H1 (cell line): Measurements from ENCODE around the gene SLC35G6. TPM values are rescaled to one million over a fixed set of nuclear protein-coding genes. Genes with fewer than 3 reads are reported as not detected.

Experiments
- CTCF ChIA-PET: fragments of 300-600 bp; sonication (Branson Sonifier 250); formaldehyde crosslinking; loops from one replicate; lab custom pipeline; 2021; ENCODE audit not compliant: partially characterized antibody; lab: Charles Lee
- POLR2A ChIA-PET: fragments of 300-600 bp; sonication (Branson Sonifier 250); formaldehyde crosslinking; loops from one replicate; lab custom pipeline; 2021; ENCODE audit warnings: inconsistent platforms; ENCODE audit not compliant: partially characterized antibody; lab: Charles Lee
- DNase-seq, 2 experiments: peaks; one replicate each; pipeline versions ENCODE4 v3.0.0 to v3.0.0-alpha.2; 2010 to 2022; ENCODE audit warnings: low spot score in 2 of 2, low read depth in 1 of 2, mixed read lengths in 1 of 2
- FAIRE-seq: peaks from 2 replicates; lab custom pipeline; 2011; peaks lifted over from hg19 to GRCh38; lab: Jason Lieb, UNC
- H2AFZ ChIP-seq: 2 replicates; pipeline ENCODE4 v1.8.1; 2012; ENCODE audit warnings: low read length, inconsistent platforms
- H2AK5ac ChIP-seq: 2 replicates; pipeline ENCODE4 v1.6.1; 2013; ENCODE audit warnings: low read depth, low read length
- H2BK120ac ChIP-seq: replicated peaks from 2 replicates; pipeline ENCODE3; 2013; ENCODE audit warnings: low read depth, low read length, inconsistent platforms
- H2BK12ac ChIP-seq: 2 replicates; pipeline ENCODE4 v1.6.1; 2013; ENCODE audit warnings: low read depth, low read length
- H2BK15ac ChIP-seq: 2 replicates; pipeline ENCODE4 v1.6.1; 2013; ENCODE audit warnings: low read length
- H2BK20ac ChIP-seq: 2 replicates; pipeline ENCODE4 v1.6.1; 2013; ENCODE audit warnings: low read length
- H2BK5ac ChIP-seq: 2 replicates; pipeline ENCODE4 v1.6.1; 2013; ENCODE audit warnings: low read depth, low read length
- H3K14ac ChIP-seq: 2 replicates; pipeline ENCODE4 v1.6.1; 2013; ENCODE audit warnings: inconsistent platforms; ENCODE audit not compliant: insufficient read length
- H3K18ac ChIP-seq: 2 replicates; pipeline ENCODE4 v1.6.1; 2013; ENCODE audit warnings: low read length; ENCODE audit errors: extremely low read depth
- H3K23ac ChIP-seq: 2 replicates; pipeline ENCODE4 v1.6.1; 2013; ENCODE audit warnings: inconsistent platforms; ENCODE audit not compliant: insufficient read length
- H3K23me2 ChIP-seq: 2 replicates; pipeline ENCODE4 v1.6.1; 2013; ENCODE audit warnings: low read depth, low read length
- H3K27ac ChIP-seq: 2 replicates; pipeline ENCODE4 v1.6.1; 2011; ENCODE audit warnings: low read depth, low read length, inconsistent platforms
- H3K27me3 ChIP-seq, 4 experiments: replicated peaks in 1 of 4; 1 replicate in 1 of 4; 2 replicates in 3 of 4; pipeline versions ENCODE4 v1.6.1 to v1.8.1; 2011 to 2013; ENCODE audit warnings: low read length in 3 of 4, mild to moderate bottlenecking in 3 of 4, inconsistent platforms in 2 of 4, mixed read lengths in 2 of 4, moderate library complexity in 1 of 4; ENCODE audit not compliant: control insufficient read depth in 3 of 4, insufficient read depth in 3 of 4; ENCODE audit errors: extremely low read depth in 1 of 4
- H3K36me3 ChIP-seq, 4 experiments: 2 replicates each; pipeline versions ENCODE4 v1.6.1 to v1.8.1; 2011 to 2013; ENCODE audit warnings: mild to moderate bottlenecking in 4 of 4, low read length in 3 of 4, moderate library complexity in 2 of 4, control low read depth in 1 of 4, inconsistent platforms in 1 of 4; ENCODE audit not compliant: insufficient read depth in 4 of 4, control insufficient read depth in 2 of 4
- H3K4ac ChIP-seq: replicated peaks from 2 replicates; pipeline ENCODE3; 2013; ENCODE audit warnings: low read length, low read depth, mixed read lengths, inconsistent platforms; ENCODE audit not compliant: insufficient read length
- H3K4me1 ChIP-seq, 4 experiments: replicated peaks in 1 of 4; 1 replicate in 1 of 4; 2 replicates in 3 of 4; pipeline versions ENCODE4 v1.6.1 to v1.8.1; 2011 to 2013; ENCODE audit warnings: low read length in 3 of 4, inconsistent platforms in 2 of 4, mixed read lengths in 1 of 4; ENCODE audit not compliant: insufficient read depth in 4 of 4, control insufficient read depth in 3 of 4
- H3K4me2 ChIP-seq, 2 experiments: 2 replicates each; pipeline versions ENCODE4 v1.6.1 to v1.8.1; 2011 to 2013; ENCODE audit warnings: low read depth in 2 of 2, low read length in 2 of 2, control low read depth in 1 of 2, inconsistent platforms in 1 of 2, mild to moderate bottlenecking in 1 of 2; ENCODE audit not compliant: insufficient read depth in 1 of 2
- H3K4me3 ChIP-seq, 4 experiments: fragments of 200-600, 300-600 bp in 1 of 4; sonication (generic), shearing (Covaris generic), sonication (Bioruptor Twin) in 1 of 4; 2 replicates each; pipeline versions ENCODE4 v1.5.1 to v1.8.1; 2011 to 2016; ENCODE audit warnings: low read length in 4 of 4, low read depth in 3 of 4, control low read depth in 2 of 4, inconsistent platforms in 2 of 4, mild to moderate bottlenecking in 2 of 4, mixed read lengths in 1 of 4, moderate library complexity in 1 of 4; ENCODE audit not compliant: insufficient read depth in 2 of 4; ENCODE audit errors: extremely low read depth in 1 of 4
- H3K56ac ChIP-seq: replicated peaks from 2 replicates; pipeline ENCODE3; 2013; ENCODE audit warnings: low read depth, mild to moderate bottlenecking, mixed read lengths, low read length, inconsistent platforms; ENCODE audit not compliant: insufficient read length
- H3K79me1 ChIP-seq: 2 replicates; pipeline ENCODE4 v1.6.1; 2013; ENCODE audit warnings: low read depth, low read length, control low read depth
- H3K79me2 ChIP-seq, 2 experiments: 2 replicates each; pipeline versions ENCODE4 v1.6.1 to v1.8.1; 2012 to 2013; ENCODE audit warnings: low read length in 2 of 2, mild to moderate bottlenecking in 2 of 2, inconsistent platforms in 1 of 2; ENCODE audit not compliant: insufficient read depth in 2 of 2, control insufficient read depth in 1 of 2
- H3K9ac ChIP-seq, 4 experiments: replicated peaks in 1 of 4; 1 replicate in 1 of 4; 2 replicates in 3 of 4; pipeline versions ENCODE4 v1.6.1 to v1.8.1; 2011 to 2013; ENCODE audit warnings: low read depth in 3 of 4, low read length in 3 of 4, control low read depth in 2 of 4, mild to moderate bottlenecking in 2 of 4, moderate library complexity in 2 of 4, inconsistent platforms in 1 of 4; ENCODE audit errors: extremely low read depth in 1 of 4
- H3K9me3 ChIP-seq, 2 experiments: 2 replicates each; pipeline versions ENCODE4 v1.6.1 to v1.8.1; 2012 to 2013; ENCODE audit warnings: mild to moderate bottlenecking in 2 of 2, moderate library complexity in 2 of 2, control low read depth in 1 of 2, inconsistent platforms in 1 of 2, low read depth in 1 of 2, low read length in 1 of 2, mixed read lengths in 1 of 2; ENCODE audit not compliant: insufficient read depth in 2 of 2
- H4K20me1 ChIP-seq, 2 experiments: replicated peaks in 1 of 2; 2 replicates each; pipeline versions ENCODE3 to v1.8.1; 2011 to 2013; ENCODE audit warnings: inconsistent platforms in 2 of 2, low read length in 2 of 2, mild to moderate bottlenecking in 1 of 2; ENCODE audit not compliant: insufficient read depth in 2 of 2, control insufficient read depth in 1 of 2
- H4K5ac ChIP-seq: 2 replicates; pipeline ENCODE4 v1.6.1; 2013; ENCODE audit warnings: low read length, low read depth, mixed read lengths, inconsistent platforms; ENCODE audit not compliant: insufficient read length
- H4K8ac ChIP-seq: 2 replicates; pipeline ENCODE4 v1.8.0; 2013; ENCODE audit warnings: mild to moderate bottlenecking, moderate library complexity, low read length, inconsistent platforms; ENCODE audit not compliant: insufficient read depth; ENCODE audit errors: extremely low read depth
- H4K91ac ChIP-seq: replicated peaks from 2 replicates; pipeline ENCODE3; 2013; ENCODE audit warnings: low read length, mixed read lengths, inconsistent platforms; ENCODE audit not compliant: insufficient read length
- EZH2 ChIP-seq: fragments of 200-600 bp; sonication (generic); IDR thresholded peaks from 2 replicates; pipeline ENCODE4 v1.7.1; 2012; ENCODE audit warnings: low read depth, mild to moderate bottlenecking, moderate library complexity, low read length, inconsistent platforms; ENCODE audit not compliant: severe bottlenecking
- JUND ChIP-seq: IDR thresholded peaks from 2 replicates; pipeline ENCODE4 v1.6.1; 2011; ENCODE audit warnings: mild to moderate bottlenecking, improper control_type of control experiment, low read length
- KDM1A ChIP-seq: fragments of 200-600, 300-600 bp; sonication (generic); IDR thresholded peaks from 2 replicates; pipeline ENCODE4 v1.7.1; 2016; ENCODE audit warnings: mild to moderate bottlenecking, low read length, borderline replicate concordance
- NANOG ChIP-seq: IDR thresholded peaks from 2 replicates; pipeline ENCODE4 v1.6.1; 2011; ENCODE audit warnings: low read length, low read depth, mild to moderate bottlenecking, inconsistent platforms; ENCODE audit not compliant: insufficient read depth, poor library complexity, severe bottlenecking
- POLR2AphosphoS5 ChIP-seq: IDR thresholded peaks from 2 replicates; pipeline ENCODE4 v1.6.1; 2011; ENCODE audit warnings: low read depth, low read length
- RNF2 ChIP-seq: fragments of 200-900, 300-1000 bp; sonication (generic); IDR thresholded peaks from 2 replicates; pipeline ENCODE4 v1.7.1; 2016; ENCODE audit warnings: borderline replicate concordance, low read depth, mild to moderate bottlenecking, antibody characterized with exemption, low read length; ENCODE audit not compliant: poor library complexity, severe bottlenecking; ENCODE audit errors: missing control alignments
- ZNF274 ChIP-seq: IDR thresholded peaks from 2 replicates; pipeline ENCODE4 v1.7.0; 2012; ENCODE audit warnings: low read length, borderline replicate concordance; ENCODE audit errors: extremely low read depth
- WGBS, 2 experiments: shearing (Covaris generic) in 1 of 2; methylation state at CpG; one replicate each; pipeline versions ENCODE4 v1.1.6 to v1.1.7; 2013 to 2015; ENCODE audit warnings: low lambda C conversion rate in 2 of 2, mixed read lengths in 2 of 2, inconsistent platforms in 1 of 2, low coverage in 1 of 2, missing lambda C conversion rate in 1 of 2; ENCODE audit not compliant: insufficient replicate concordance in 2 of 2, insufficient coverage in 1 of 2, insufficient read length in 1 of 2; ENCODE audit errors: extremely low coverage in 1 of 2, missing lambda C conversion rate in 1 of 2; 5-methylcytosine and 5-hydroxymethylcytosine counted together
- polyA plus RNA-seq, 7 experiments: library from polyadenylated mRNA; depleted of rRNA in 3 of 7; stranded (reverse) in 5 of 7; unstranded in 2 of 7; fragments of >200 nt in 5 of 7; fragments of 200-250 nt in 2 of 7; gene quantifications; 1 replicate in 5 of 7; 2 replicates in 1 of 7; 4 replicates in 1 of 7; pipeline versions ENCODE4 v1.2.1 to v1.2.3, GENCODE V29; 2011 to 2013; ENCODE audit warnings: missing spikeins in 2 of 7, mixed read lengths in 2 of 7
- total RNA-seq: library from RNA; stranded (reverse); fragmentation: NEBNext Ultra II Directional; extraction: Animal tissue kit (Norgen Biotek cat#: 25700); gene quantifications from 2 replicates; pipeline ENCODE4 v1.2.1, GENCODE V29; 2021
- TF ChIP-seq, protein P1 (sequence below), 3 experiments: IDR thresholded peaks; 1 replicate in 2 of 3; 2 replicates in 1 of 3; pipeline versions ENCODE4 v1.5.1 to v1.6.1; 2011; ENCODE audit warnings: low read length in 3 of 3, mild to moderate bottlenecking in 3 of 3, inconsistent platforms in 2 of 3, low read depth in 1 of 3, moderate library complexity in 1 of 3; ENCODE audit not compliant: insufficient read depth in 1 of 3; ENCODE audit errors: control extremely low read depth in 1 of 3

Gene SLC35G6
- total and polyA plus RNA-seq, 2 of the 8 experiments (the other 6 are each of a cell fraction or from before 2014, with no cell fraction given): 0.05 TPM; not detected in 1

DNA sequence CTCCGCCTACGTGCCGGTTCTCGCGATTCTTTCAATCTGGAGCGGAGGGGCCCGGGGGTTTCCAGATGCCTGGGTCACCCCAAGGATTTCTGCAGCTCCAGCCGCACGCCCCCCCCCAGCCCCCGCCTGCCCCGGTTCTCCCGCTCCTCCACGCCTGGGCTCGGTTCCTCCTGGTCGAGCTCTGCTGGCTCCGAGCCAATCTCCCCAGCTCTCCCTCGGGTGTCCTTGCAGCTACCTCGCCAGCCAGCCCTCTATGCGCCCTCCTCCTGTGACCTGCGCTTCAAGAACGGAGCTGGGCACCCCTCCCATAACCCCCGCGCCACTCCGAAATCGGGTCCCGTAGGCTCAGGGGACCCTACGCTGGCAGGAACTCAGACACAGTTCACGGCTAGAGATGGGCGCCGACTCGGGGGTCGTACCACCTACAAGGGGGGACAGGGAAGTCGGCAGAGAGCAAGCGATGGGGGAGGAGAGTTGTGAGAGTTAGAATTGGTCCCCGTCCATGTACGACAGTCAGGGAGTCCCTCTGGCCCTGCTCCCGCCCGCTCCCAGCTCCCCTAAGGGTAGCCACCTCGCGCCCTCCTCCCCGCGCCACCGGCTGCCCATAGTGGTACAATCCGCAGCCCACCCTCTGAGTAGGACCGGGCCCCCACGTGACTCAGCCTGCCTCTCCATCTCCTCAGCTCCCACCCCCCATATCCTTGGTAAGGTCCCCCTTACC lies 41.0 kb upstream of the SLC35G6 start:
- FAIRE-seq (no peak), DNase-seq (peak in 1 of 2 experiments; percentile 90)
- H2AK5ac ChIP-seq: no peak overlapping the region
- no peak overlapping the region for H2BK15ac ChIP-seq
- peaks cover 3 to 35% (median 17%) of the 10 kb centered on the region in 4 experiments for H3K4me1 ChIP-seq
- H3K27ac ChIP-seq: peak overlapping the region; percentile 98
- no peak overlapping the region; the same call in 1 of the 2 replicates for H2AFZ ChIP-seq
- H4K5ac ChIP-seq: peak overlapping the region; percentile 95
- peaks cover 34% of the 10 kb centered on the region for H3K23me2 ChIP-seq
- peak overlapping the region; percentile 73 to 95 (median 92) for H3K9ac ChIP-seq
- POLR2A ChIA-PET: interaction anchor here (0.6 to 15.5 kb wide), 24 partner anchors 8 to 247 kb away, joined by 3 to 339 read pairs (median 4); partner anchors contain the start of genes ACAP1, NLGN2, POLR2A and SLC35G6
- H3K4ac ChIP-seq: peak overlapping the region; percentile 58
- H3K18ac ChIP-seq: peak overlapping the region; percentile 100
- H2BK5ac ChIP-seq: peak overlapping the region; percentile 90
- H3K79me1 ChIP-seq: no peaks in the 10 kb centered on the region
- peak overlapping the region; percentile 50 to 83 (median 67) for H3K4me3 ChIP-seq
- H3K23ac ChIP-seq: no peak overlapping the region
- no peaks in the 10 kb centered on the region for H3K9me3 ChIP-seq
- H3K4me2 ChIP-seq: peak overlapping the region; percentile 91
- 2% methylated on average over 37 of the region's 46 CpGs; no CpG with 5 or more reads in 1 of the 2 experiments for WGBS, 2 experiments
- H2BK20ac ChIP-seq: no peak overlapping the region
- peak overlapping the region; percentile 94 for H4K91ac ChIP-seq
- peak overlapping the region; percentile 80; the same call in 1 of the 2 replicates for H2BK12ac ChIP-seq
- no peaks in the 10 kb centered on the region for H3K79me2 ChIP-seq
- H3K56ac ChIP-seq: peak overlapping the region; percentile 92
- H4K20me1 ChIP-seq: no peaks in the 10 kb centered on the region
- H3K36me3 ChIP-seq: no peaks in the 10 kb centered on the region
- no peak overlapping the region for H3K14ac ChIP-seq
- CTCF ChIA-PET: interaction anchor here (0.7 to 5.4 kb wide), 19 partner anchors 8 to 144 kb away, joined by 3 to 26 read pairs (median 3); partner anchors contain the start of genes NLGN2, SLC35G6, SPEM2 and TMEM256
- peak overlapping the region; percentile 97; the same call in 1 of the 2 replicates for H4K8ac ChIP-seq
- peaks cover 2 to 19% (median 13%) of the 10 kb centered on the region in 4 experiments; a peak in 6 of 7 replicates for H3K27me3 ChIP-seq
- peak overlapping the region; percentile 57 for H2BK120ac ChIP-seq
- TF ChIP-seq POLR2AphosphoS5: no peak
- TF ChIP-seq ZNF274: no peak
- TF ChIP-seq, protein P1, sequence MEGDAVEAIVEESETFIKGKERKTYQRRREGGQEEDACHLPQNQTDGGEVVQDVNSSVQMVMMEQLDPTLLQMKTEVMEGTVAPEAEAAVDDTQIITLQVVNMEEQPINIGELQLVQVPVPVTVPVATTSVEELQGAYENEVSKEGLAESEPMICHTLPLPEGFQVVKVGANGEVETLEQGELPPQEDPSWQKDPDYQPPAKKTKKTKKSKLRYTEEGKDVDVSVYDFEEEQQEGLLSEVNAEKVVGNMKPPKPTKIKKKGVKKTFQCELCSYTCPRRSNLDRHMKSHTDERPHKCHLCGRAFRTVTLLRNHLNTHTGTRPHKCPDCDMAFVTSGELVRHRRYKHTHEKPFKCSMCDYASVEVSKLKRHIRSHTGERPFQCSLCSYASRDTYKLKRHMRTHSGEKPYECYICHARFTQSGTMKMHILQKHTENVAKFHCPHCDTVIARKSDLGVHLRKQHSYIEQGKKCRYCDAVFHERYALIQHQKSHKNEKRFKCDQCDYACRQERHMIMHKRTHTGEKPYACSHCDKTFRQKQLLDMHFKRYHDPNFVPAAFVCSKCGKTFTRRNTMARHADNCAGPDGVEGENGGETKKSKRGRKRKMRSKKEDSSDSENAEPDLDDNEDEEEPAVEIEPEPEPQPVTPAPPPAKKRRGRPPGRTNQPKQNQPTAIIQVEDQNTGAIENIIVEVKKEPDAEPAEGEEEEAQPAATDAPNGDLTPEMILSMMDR (IDR thresholded peaks at IDR 0.05; ENCODE audit: control extremely low read depth in 1 of 3, insufficient read depth in 1 of 3, low read depth in 1 of 3, low read length in 3 of 3): no peak
- no peak for TF ChIP-seq NANOG
- TF ChIP-seq RNF2: no peak
- TF ChIP-seq EZH2: no peak
- peak; percentile 94 for TF ChIP-seq JUND
- no peak; the same call in 1 of the 2 replicates for TF ChIP-seq KDM1A
